Measurements from ENCODE around the gene STAT1.

The STAT1 gene

GRCh38 chr2:191013932-191014652 lies at the start of gene STAT1:
TSS of gene STAT1 (minus strand) at chr2:191014171. CDS start at chr2:191010003, 4,168 bp downstream.
- peak; percentile 95 for DNase-seq

DNA sequence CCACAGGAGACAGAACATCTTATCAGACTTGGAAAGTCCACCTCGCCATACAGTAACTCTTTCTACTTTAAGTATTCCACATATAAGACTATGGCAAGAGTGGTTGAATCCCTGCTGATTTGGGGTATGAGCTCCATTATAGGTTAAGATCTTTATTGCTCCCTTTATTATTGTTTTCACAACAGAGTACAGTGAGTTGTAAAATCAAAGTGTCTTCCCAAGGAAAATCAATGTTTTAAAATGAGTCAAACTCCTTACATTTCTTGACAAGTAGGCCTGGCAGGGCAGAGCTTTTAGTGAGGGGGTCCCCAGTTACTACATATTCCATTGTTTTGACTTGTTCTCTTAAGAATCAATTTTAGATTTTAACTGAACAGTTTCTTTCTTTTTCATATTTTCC lies 49.6 kb upstream of the STAT1 start:
- DNase-seq: no peak

- no peak for DNase-seq
Observed at GRCh38 chr2:191061381-191061980, 47.5 kb upstream of the STAT1 start.

DNA sequence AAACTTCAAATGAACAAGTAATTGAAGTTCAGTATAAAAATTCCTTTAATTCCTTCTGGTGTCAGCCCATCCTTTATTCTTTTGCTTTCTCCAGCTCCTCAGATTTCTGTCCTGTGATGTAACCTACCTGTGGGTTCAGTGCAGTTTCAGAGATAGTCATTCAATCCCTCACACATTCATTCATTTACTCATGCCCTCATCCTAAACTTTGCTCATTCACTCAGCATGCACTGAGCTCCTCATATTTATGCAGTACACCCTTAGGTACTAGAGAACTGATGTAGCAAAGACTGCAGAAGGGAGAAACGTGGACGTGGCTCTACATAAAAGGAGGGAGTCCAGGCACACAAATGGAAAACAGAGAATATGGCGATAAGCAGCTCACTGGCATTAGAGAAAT lies 45.3 kb upstream of the STAT1 start:
- no peak for DNase-seq

- no peak for DNase-seq
Observed at GRCh38 chr2:191056228-191056627, 42.3 kb upstream of the STAT1 start.

DNA sequence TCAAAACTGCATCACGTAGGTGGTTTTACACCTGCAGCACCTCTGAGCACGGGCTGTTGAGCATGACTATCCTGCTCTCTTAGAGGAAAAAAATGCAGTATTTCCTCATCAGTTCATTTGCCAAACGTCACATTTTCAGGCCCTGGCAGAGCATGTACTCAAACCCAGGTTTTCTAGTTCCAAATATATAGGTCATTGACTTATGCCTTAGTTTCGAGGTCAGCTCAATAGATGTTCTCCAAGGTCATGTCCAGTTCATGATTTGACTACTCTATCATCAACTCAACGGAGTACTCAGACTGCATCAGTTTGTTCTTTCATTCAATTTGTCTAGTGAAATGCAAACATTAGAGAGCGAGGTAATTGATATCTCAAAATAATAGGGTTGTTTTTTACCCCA lies 39.3 kb upstream of the STAT1 start:
- no peak for DNase-seq

- no peak for DNase-seq
Observed at GRCh38 chr2:191051825-191052778, 38.1 kb upstream of the STAT1 start.

GRCh38 chr2:191051177-191051576 lies 37.2 kb upstream of the STAT1 start:
- no peak for DNase-seq

GRCh38 chr2:191050640-191050987 lies 36.6 kb upstream of the STAT1 start:
- no peak for DNase-seq

DNA sequence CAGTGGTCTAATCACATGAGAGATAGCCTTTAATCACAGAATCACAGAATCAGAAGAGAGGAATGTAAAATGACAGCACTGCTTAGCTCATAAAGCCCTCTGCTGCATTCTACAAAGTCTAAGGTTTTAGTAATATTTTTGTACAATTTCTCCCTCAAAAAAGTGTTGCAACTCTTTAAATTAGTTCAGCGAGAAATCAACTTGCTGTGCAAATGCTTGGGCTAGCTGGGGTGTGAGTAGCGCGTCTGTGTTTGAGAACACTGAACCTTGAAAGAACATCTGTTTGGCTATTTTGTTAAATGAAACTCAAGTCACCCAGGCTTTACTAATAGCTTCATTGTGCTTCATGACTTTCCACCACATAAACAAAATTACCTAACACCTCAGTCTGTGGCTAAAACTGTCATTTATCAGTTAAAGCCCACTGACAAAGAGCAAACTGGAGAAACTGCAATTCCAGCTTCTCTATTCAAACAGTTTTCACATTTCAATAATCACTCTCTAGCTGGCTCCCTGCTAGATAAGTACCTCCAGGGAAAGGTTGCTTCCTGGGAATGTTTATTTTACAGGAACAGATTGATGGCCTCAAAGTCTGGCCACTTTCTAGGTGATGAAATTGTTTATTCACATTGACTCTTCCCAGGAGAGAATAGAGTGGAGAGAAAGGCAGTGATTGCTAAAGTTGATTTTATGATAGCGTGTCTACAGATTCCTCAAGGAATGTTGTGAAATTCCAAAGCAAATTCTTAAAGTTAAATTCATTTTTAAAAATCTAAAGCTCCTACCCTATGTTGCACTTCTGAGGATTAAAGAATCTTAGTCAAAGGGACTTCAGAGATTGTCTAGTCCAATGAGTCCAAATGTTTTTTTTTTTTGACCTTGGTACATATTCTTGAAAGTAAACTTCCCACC lies 36.0 kb upstream of the STAT1 start:
- DNase-seq: no peak

DNA sequence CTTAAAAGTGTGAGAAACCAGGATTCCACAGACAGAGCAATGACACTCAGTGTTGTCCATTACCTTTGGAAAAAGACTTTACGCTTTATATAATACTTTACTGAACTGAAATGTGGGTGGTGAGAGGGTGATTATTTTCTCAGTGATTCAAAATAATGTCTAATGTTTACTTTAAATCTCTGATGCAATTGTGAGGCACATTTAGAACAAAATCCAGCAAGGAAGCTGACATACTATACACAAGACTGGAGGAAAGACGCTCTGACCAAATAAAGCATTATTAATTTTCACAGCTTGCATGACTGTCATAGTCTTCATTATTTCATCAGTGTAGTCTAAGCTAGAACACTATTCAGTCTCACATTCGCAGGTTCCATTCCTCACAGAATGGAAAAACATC lies 34.1 kb upstream of the STAT1 start:
- DNase-seq: no peak

DNA sequence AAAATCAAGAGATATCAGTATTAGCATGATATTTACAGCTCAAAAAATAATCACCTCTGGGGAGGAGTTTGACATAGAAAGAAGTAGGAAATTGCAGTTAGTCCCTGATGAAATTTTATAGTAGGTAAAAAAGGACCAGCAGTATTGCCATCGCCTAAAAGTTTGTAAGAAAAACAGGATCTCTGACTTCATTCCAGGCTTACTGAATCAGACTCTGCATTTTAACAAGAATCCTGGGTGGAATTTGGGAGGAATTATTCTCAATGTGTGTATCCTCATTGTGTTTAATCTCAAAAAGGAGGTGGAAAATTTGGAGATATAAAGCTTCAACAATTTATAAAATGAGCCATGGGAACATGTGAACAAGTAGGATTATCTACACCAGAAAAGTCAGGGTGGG lies 31.2 kb upstream of the STAT1 start:
- no peak for DNase-seq

DNA sequence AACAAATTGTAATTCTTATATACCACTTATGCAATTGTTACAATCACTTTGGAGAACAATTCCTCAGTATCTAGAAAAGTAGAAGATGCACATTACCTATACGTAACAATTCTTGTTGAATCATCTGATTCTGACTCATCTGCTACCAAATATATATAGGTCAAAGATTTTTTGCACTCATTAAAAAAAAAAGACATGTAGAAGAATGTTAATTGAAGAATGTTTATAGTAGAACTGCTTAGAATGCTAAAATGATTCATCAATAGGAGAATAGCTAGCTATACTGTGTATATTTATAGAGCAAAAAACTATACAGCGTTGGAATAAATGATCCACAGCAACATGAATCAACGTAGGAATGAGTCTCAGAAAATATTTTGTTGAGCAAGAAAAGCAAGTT lies 29.5 kb upstream of the STAT1 start:
- DNase-seq: no peak

GRCh38 chr2:191041418-191042161 lies 27.6 kb upstream of the STAT1 start:
- no peak for DNase-seq

GRCh38 chr2:191039616-191040015 lies 25.6 kb upstream of the STAT1 start:
- DNase-seq: no peak

GRCh38 chr2:191038741-191039140 lies 24.8 kb upstream of the STAT1 start:
- DNase-seq: no peak

DNA sequence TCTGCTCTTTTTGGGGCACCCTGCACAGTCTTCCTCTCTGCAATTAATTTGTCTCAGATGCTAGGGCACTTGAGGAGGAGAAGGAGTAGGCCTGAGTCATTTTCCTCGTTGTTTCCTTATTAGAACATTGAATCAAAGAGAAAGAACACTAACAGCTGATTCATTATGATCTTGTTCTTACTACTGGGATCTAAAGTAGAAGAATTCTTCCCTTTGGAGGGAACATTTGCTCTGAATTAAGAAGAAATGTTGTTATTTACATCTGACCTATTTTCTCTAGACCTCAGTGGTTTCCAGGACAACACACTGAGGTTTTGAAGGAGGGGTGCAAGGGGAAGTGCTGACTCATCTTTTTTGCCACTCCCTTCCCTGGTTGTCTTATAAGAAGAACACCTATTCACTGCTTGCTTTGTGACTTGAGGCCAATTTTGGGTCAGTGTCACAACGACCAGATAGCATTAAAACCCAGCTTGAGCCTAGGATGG lies 24.3 kb upstream of the STAT1 start:
- peak; percentile 51 for DNase-seq

DNA sequence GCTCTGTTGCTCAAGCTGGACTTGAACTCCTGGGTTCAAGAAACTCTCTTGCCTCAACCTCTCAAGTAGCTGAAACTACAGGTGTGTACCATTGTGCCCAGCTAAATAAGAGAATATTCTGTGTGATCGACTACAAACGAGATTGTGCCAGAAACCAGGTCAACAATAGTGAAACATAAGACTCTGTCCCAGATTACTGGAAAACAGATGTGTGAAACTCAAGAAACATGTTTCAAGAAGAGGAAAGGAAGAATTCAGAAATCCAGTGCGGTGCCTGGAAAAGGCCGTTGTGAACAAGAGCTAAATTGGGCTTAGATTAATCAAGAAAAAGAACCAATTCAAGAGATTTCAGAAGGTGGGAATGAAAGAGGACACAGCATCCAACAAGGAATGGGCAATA lies 23.4 kb upstream of the STAT1 start:
- DNase-seq: no peak

DNA sequence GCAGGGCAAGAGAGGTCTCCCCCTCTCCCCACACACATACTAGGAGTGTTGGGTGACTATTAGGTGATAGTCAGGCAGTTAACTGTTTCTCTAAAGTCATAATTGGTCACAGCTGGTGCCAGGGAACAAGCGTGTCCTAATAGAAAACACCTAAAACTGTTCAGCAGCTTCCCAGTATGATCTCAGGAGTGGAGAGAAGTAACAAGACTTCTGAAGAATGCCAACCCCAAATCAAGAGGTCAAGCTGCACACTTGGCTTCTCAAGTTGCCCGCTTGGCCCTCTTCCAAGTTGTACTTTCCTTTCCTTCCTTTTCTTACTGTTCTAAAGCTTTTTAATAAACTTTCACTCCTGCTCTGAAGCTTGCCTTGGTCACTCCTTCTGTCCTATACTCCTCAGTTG lies 22.4 kb upstream of the STAT1 start:
- DNase-seq: no peak

GRCh38 chr2:191032588-191033429 lies 18.8 kb upstream of the STAT1 start:
- no peak for DNase-seq

- no peak for DNase-seq
Observed at GRCh38 chr2:191031256-191031655, 17.3 kb upstream of the STAT1 start.
